ENCODE data around the gene NR6A1.

GRCh38 chr9:124481115-124481514, 290.0 kb downstream of the NR6A1 start:
- no peak for TF ChIP-seq CTCF (IDR thresholded peaks at IDR 0.05; ENCODE audit: insufficient read depth, low read length, poor library complexity, severe bottlenecking)
- no peak for TF ChIP-seq EZH2phosphoT487 (conservative IDR thresholded peaks at IDR 0.05; ENCODE audit: low read length)
